ENCODE results near the gene TRDMT1. TPM values are rescaled to one million over a fixed set of nuclear protein-coding genes. Genes with fewer than 3 reads are reported as not detected.
A peak's percentile ranks its signal among the peaks of the same experiment; 100 is the strongest.

TRDMT1 gene
- total RNA-seq, 1 donor from 2014 or later, result 5.9 TPM

- peaks cover 2% of the 10 kb centered on the region for H3K9me3 Mint-ChIP-seq (ENCODE audit: unreplicated experiment)
- H3K27me3 Mint-ChIP-seq (ENCODE audit: low read depth, unreplicated experiment), result no peaks in the 10 kb centered on the region
- Histone ChIP-seq H3K4me1 (ENCODE audit: insufficient read depth, low read length) (peaks cover 14% of the 10 kb centered on the region), H2AFZ (ENCODE audit: low read depth, low read length) (no peak overlapping the region), H3K27me3 (ENCODE audit: insufficient read depth, low read length) (no peaks in the 10 kb centered on the region), H3K27ac (ENCODE audit: low read depth, low read length) (peak overlapping the region; percentile 48), H3K4me3 (ENCODE audit: insufficient read depth, low read depth, low read length) (no peak overlapping the region), H3K9ac (ENCODE audit: low read length) (peak overlapping the region; percentile 14), H3K36me3 (ENCODE audit: insufficient read depth, low read length) (peaks cover 44% of the 10 kb centered on the region), H3K79me2 (ENCODE audit: insufficient read depth, low read length) (peaks cover 25% of the 10 kb centered on the region), H3K4me2 (ENCODE audit: low read length) (peak overlapping the region; percentile 2), H3K9me3 (ENCODE audit: insufficient read depth, low read depth, low read length) (peaks cover 5% of the 10 kb centered on the region), H4K20me1 (ENCODE audit: insufficient read depth, low read length) (peaks cover 57% of the 10 kb centered on the region)
- H3K27ac Mint-ChIP-seq (ENCODE audit: unreplicated experiment), result peak overlapping the region; percentile 83
- TF ChIP-seq CTCF (IDR thresholded peaks at IDR 0.05; ENCODE audit: insufficient read depth, low read depth, low read length) (no peak), EZH2 (IDR thresholded peaks at IDR 0.05; ENCODE audit: insufficient read depth, low read length) (no peak)
- DNase-seq (ENCODE audit: low read depth) (no peak), FAIRE-seq (peak; percentile 49)
- H3K4me1 Mint-ChIP-seq (ENCODE audit: low read depth, unreplicated experiment), result peaks cover 16% of the 10 kb centered on the region
- H3K36me3 Mint-ChIP-seq (ENCODE audit: low read depth, unreplicated experiment), result peaks cover 36% of the 10 kb centered on the region
- H3K4me3 Mint-ChIP-seq (ENCODE audit: unreplicated experiment), result peak overlapping the region; percentile 74
Observed at GRCh38 chr10:17237915-17238444, 36.5 kb upstream of the TRDMT1 start.

- Histone ChIP-seq H3K4me1 (ENCODE audit: insufficient read depth, low read length) (peaks cover 14% of the 10 kb centered on the region), H2AFZ (ENCODE audit: low read depth, low read length) (no peak overlapping the region), H3K79me2 (ENCODE audit: insufficient read depth, low read length) (peaks cover 33% of the 10 kb centered on the region), H3K36me3 (ENCODE audit: insufficient read depth, low read length) (peaks cover 51% of the 10 kb centered on the region), H3K9ac (ENCODE audit: low read length) (no peak overlapping the region), H3K4me2 (ENCODE audit: low read length) (peak overlapping the region; percentile 82), H3K27ac (ENCODE audit: low read depth, low read length) (no peak overlapping the region), H3K4me3 (ENCODE audit: insufficient read depth, low read depth, low read length) (no peak overlapping the region), H3K9me3 (ENCODE audit: insufficient read depth, low read depth, low read length) (peaks cover 5% of the 10 kb centered on the region), H4K20me1 (ENCODE audit: insufficient read depth, low read length) (peaks cover 65% of the 10 kb centered on the region), H3K27me3 (ENCODE audit: insufficient read depth, low read length) (no peaks in the 10 kb centered on the region)
- H3K27ac Mint-ChIP-seq (ENCODE audit: unreplicated experiment), result peak overlapping the region; percentile 66
- TF ChIP-seq CTCF (IDR thresholded peaks at IDR 0.05; ENCODE audit: insufficient read depth, low read depth, low read length) (no peak), EZH2 (IDR thresholded peaks at IDR 0.05; ENCODE audit: insufficient read depth, low read length) (no peak)
- DNase-seq (ENCODE audit: low read depth) (no peak), FAIRE-seq (no peak)
- no peaks in the 10 kb centered on the region for H3K9me3 Mint-ChIP-seq (ENCODE audit: unreplicated experiment)
- H3K4me1 Mint-ChIP-seq (ENCODE audit: low read depth, unreplicated experiment), result peaks cover 16% of the 10 kb centered on the region
- peak overlapping the region; percentile 95 for H3K4me3 Mint-ChIP-seq (ENCODE audit: unreplicated experiment)
- peaks cover 39% of the 10 kb centered on the region for H3K36me3 Mint-ChIP-seq (ENCODE audit: low read depth, unreplicated experiment)
- H3K27me3 Mint-ChIP-seq (ENCODE audit: low read depth, unreplicated experiment), result no peaks in the 10 kb centered on the region
Observed at GRCh38 chr10:17237149-17237527, 35.7 kb upstream of the TRDMT1 start.

- Histone ChIP-seq H3K4me2 (ENCODE audit: low read length) (peak overlapping the region; percentile 82), H3K27me3 (ENCODE audit: insufficient read depth, low read length) (no peaks in the 10 kb centered on the region), H2AFZ (ENCODE audit: low read depth, low read length) (no peak overlapping the region), H3K27ac (ENCODE audit: low read depth, low read length) (peak overlapping the region; percentile 8), H3K9me3 (ENCODE audit: insufficient read depth, low read depth, low read length) (peaks cover under 1% of the 10 kb centered on the region), H4K20me1 (ENCODE audit: insufficient read depth, low read length) (peaks cover 71% of the 10 kb centered on the region), H3K36me3 (ENCODE audit: insufficient read depth, low read length) (peaks cover 56% of the 10 kb centered on the region), H3K4me3 (ENCODE audit: insufficient read depth, low read depth, low read length) (no peak overlapping the region), H3K79me2 (ENCODE audit: insufficient read depth, low read length) (peaks cover 38% of the 10 kb centered on the region), H3K4me1 (ENCODE audit: insufficient read depth, low read length) (peaks cover 14% of the 10 kb centered on the region), H3K9ac (ENCODE audit: low read length) (peak overlapping the region; percentile 100)
- peak; percentile 59 for FAIRE-seq
- Mint-ChIP-seq H3K9me3 (ENCODE audit: unreplicated experiment) (no peaks in the 10 kb centered on the region), H3K4me3 (ENCODE audit: unreplicated experiment) (peak overlapping the region; percentile 95), H3K27ac (ENCODE audit: unreplicated experiment) (peak overlapping the region; percentile 92), H3K4me1 (ENCODE audit: low read depth, unreplicated experiment) (peaks cover 16% of the 10 kb centered on the region), H3K27me3 (ENCODE audit: low read depth, unreplicated experiment) (no peaks in the 10 kb centered on the region), H3K36me3 (ENCODE audit: low read depth, unreplicated experiment) (peaks cover 44% of the 10 kb centered on the region)
- TF ChIP-seq CTCF (IDR thresholded peaks at IDR 0.05; ENCODE audit: insufficient read depth, low read depth, low read length), result no peak
- no peak for TF ChIP-seq EZH2 (IDR thresholded peaks at IDR 0.05; ENCODE audit: insufficient read depth, low read length)
- DNase-seq (ENCODE audit: low read depth), result no peak
Observed at GRCh38 chr10:17236468-17237148, 35.1 kb upstream of the TRDMT1 start.
